Natural killer cell (primary cell): ENCODE data around the gene LCMT2. TPM values are rescaled to one million over a fixed set of nuclear protein-coding genes. Genes with fewer than 3 reads are reported as not detected.

Source experiments
- ATAC-seq, 3 donors: fragments of 150-1000 bp in 2 of 3; fragments of 200-7000 bp in 1 of 3; cut with Tn5 transposase; 1 replicate in 1 of 3; 2 replicates in 2 of 3; pipeline ENCODE4 v1.10.0; 2021; ENCODE audit warnings: mild to moderate bottlenecking in 2 of 3, moderate library complexity in 2 of 3
- DNase-seq, 2 donors: peaks; one replicate each; pipeline versions ENCODE4 v3.0.0 to v3.0.0-alpha.2; 2013 to 2021; ENCODE audit warnings: mixed read lengths in 1 of 2
- H3K27ac ChIP-seq: one replicate; pipeline ENCODE4 v1.5.1; 2013; ENCODE audit warnings: mild to moderate bottlenecking, low read length
- H3K27me3 ChIP-seq: one replicate; pipeline ENCODE4 v1.6.1; 2013; ENCODE audit warnings: low read length; ENCODE audit not compliant: control insufficient read depth, insufficient read depth
- H3K36me3 ChIP-seq: one replicate; pipeline ENCODE4 v1.6.1; 2013; ENCODE audit warnings: low read length; ENCODE audit not compliant: control insufficient read depth, insufficient read depth
- H3K4me1 ChIP-seq: one replicate; pipeline ENCODE4 v1.6.1; 2013; ENCODE audit warnings: low read length; ENCODE audit not compliant: control insufficient read depth, insufficient read depth
- H3K4me3 ChIP-seq: one replicate; pipeline ENCODE4 v1.5.1; 2013; ENCODE audit warnings: low read length
- H3K9me3 ChIP-seq: one replicate; pipeline ENCODE4 v1.6.1; 2013; ENCODE audit warnings: low read length; ENCODE audit not compliant: control insufficient read depth, insufficient read depth
- H3K27ac Mint-ChIP-seq, 2 donors: one replicate each; pipeline ENCODE4 v1.8.0; 2022; ENCODE audit warnings: mild to moderate bottlenecking in 2 of 2, mixed read lengths in 2 of 2, moderate library complexity in 1 of 2
- H3K27me3 Mint-ChIP-seq, 2 donors: one replicate each; pipeline ENCODE4 v1.8.0; 2022; ENCODE audit warnings: low read depth in 2 of 2, mixed read lengths in 2 of 2
- H3K36me3 Mint-ChIP-seq: one replicate; pipeline ENCODE4 v1.8.0; 2022; ENCODE audit warnings: mixed read lengths
- H3K4me1 Mint-ChIP-seq, 2 donors: one replicate each; pipeline ENCODE4 v1.8.0; 2022; ENCODE audit warnings: mixed read lengths in 2 of 2
- H3K4me3 Mint-ChIP-seq: one replicate; pipeline ENCODE4 v1.8.0; 2022; ENCODE audit warnings: mild to moderate bottlenecking, moderate library complexity, mixed read lengths
- H3K9me3 Mint-ChIP-seq, 2 donors: one replicate each; pipeline ENCODE4 v1.8.0; 2022; ENCODE audit warnings: mixed read lengths in 2 of 2
- WGBS: methylation state at CpG from one replicate; pipeline ENCODE4 v1.1.7; 2013; ENCODE audit warnings: missing lambda C conversion rate; ENCODE audit not compliant: insufficient coverage; 5-methylcytosine and 5-hydroxymethylcytosine counted together
- intact Hi-C: fragments of 100-400 bp; cut with micrococcal nuclease; formaldehyde crosslinking; loops from one replicate; pipeline ENCODE4 v1.14.2; 2022
- total RNA-seq, 4 donors: library from RNA; stranded (reverse); fragments of 120-200 nt in 1 of 4; gene quantifications; one replicate each; pipeline versions ENCODE4 v1.2.3 to v1.2.4, GENCODE V29; 2013 to 2022
- TF ChIP-seq, protein P1 (sequence below): fragments of 200-600 bp; IDR thresholded peaks from one replicate; pipeline ENCODE4 v1.8.0; 2022; ENCODE audit warnings: antibody characterized with exemption

LCMT2 gene
- total RNA-seq, 3 donors from 2014 or later (not counting 1 experiment from before 2014, with no cell fraction given): 8.0 to 12.6 (median 10.2) TPM

DNA sequence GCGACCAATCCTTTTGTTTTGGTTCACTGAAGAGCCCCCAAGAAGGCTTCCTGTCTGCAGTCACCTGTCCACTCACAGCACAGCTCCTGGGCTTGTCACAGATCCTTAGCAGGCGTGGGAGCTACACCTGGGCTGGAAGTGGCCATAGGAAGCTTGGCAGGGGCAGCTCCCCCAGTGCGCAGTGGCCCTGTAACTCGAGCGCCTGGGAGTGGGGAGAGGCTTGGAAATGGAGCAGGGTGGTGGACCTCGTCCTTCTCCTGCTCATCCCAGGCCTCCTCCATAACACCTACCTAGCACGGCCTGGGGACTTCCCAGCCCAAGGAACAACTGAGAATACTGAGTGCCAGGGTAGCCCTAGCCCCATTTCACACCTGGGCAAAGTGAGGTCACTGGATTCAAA is 44.3 kb downstream of the LCMT2 start:
- no peaks in the 10 kb centered on the region for H3K36me3 ChIP-seq
- H3K36me3 Mint-ChIP-seq: no peaks in the 10 kb centered on the region

DNA sequence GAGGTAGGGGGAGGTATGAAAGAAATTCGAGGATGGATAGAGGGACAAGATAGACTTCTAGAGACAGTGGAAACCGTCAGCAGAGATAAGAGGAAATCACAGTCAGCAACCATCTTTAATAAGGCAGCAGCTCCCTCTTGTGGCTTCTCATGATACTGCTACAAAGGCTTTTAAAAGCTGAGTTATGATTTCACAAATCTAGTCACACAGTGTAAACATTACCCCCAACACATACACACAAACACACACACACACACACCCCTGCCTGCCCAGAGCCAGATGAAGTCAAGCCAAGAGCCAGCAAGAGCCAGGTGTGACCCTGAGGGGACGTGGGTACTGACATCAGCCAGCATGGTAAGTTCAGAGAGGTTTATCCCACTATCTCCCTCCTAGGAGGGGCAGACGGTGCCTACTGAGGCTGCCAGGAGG is 44.8 kb downstream of the LCMT2 start:
- H3K36me3 Mint-ChIP-seq: no peaks in the 10 kb centered on the region
- H3K36me3 ChIP-seq: no peaks in the 10 kb centered on the region
- no peak overlapping the region for H3K27ac Mint-ChIP-seq
- H3K4me3 Mint-ChIP-seq: no peak overlapping the region
- H3K27me3 ChIP-seq: no peaks in the 10 kb centered on the region
- 17% methylated on average over 4 of the region's 4 CpGs for WGBS
- H3K4me1 Mint-ChIP-seq: peaks cover 6 to 7% of the 10 kb centered on the region in 2 donors
- peaks cover 7 to 20% of the 10 kb centered on the region in 2 donors for H3K27me3 Mint-ChIP-seq
- no peak overlapping the region for H3K4me3 ChIP-seq
- H3K27ac ChIP-seq: no peak overlapping the region
- no peaks in the 10 kb centered on the region for H3K4me1 ChIP-seq
- TF ChIP-seq, protein P1, sequence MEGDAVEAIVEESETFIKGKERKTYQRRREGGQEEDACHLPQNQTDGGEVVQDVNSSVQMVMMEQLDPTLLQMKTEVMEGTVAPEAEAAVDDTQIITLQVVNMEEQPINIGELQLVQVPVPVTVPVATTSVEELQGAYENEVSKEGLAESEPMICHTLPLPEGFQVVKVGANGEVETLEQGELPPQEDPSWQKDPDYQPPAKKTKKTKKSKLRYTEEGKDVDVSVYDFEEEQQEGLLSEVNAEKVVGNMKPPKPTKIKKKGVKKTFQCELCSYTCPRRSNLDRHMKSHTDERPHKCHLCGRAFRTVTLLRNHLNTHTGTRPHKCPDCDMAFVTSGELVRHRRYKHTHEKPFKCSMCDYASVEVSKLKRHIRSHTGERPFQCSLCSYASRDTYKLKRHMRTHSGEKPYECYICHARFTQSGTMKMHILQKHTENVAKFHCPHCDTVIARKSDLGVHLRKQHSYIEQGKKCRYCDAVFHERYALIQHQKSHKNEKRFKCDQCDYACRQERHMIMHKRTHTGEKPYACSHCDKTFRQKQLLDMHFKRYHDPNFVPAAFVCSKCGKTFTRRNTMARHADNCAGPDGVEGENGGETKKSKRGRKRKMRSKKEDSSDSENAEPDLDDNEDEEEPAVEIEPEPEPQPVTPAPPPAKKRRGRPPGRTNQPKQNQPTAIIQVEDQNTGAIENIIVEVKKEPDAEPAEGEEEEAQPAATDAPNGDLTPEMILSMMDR: peak; percentile 74
- H3K9me3 Mint-ChIP-seq: no peaks in the 10 kb centered on the region
- no peaks in the 10 kb centered on the region for H3K9me3 ChIP-seq
- intact Hi-C loops: loop anchor here (1.0 kb wide), 2 partner anchors 60 to 98 kb away; no protein-coding TSS in a partner anchor
- peak in 1 of 2 donors; percentile 81 for DNase-seq
- ATAC-seq: peak; percentile 78 to 86 (median 85)

More for the DNA sequence above, 44.3 kb downstream of the LCMT2 start:
- no peak overlapping the region for H3K27ac Mint-ChIP-seq
- no peak for ATAC-seq
- intact Hi-C loops: no loop called here
- no peaks in the 10 kb centered on the region for H3K9me3 Mint-ChIP-seq
- no peak overlapping the region for H3K4me3 ChIP-seq
- no peaks in the 10 kb centered on the region for H3K27me3 ChIP-seq
- peaks cover 7 to 25% of the 10 kb centered on the region in 2 donors for H3K27me3 Mint-ChIP-seq
- H3K9me3 ChIP-seq: no peaks in the 10 kb centered on the region
- no peak overlapping the region for H3K4me3 Mint-ChIP-seq
- peaks cover 6 to 7% of the 10 kb centered on the region in 2 donors for H3K4me1 Mint-ChIP-seq
- H3K4me1 ChIP-seq: no peaks in the 10 kb centered on the region
- WGBS: 72% methylated on average over 5 of the region's 7 CpGs
- H3K27ac ChIP-seq: no peak overlapping the region
- TF ChIP-seq, protein P1: no peak
- DNase-seq: no peak

- Mint-ChIP-seq H3K36me3 (no peaks in the 10 kb centered on the region), H3K4me1 (peaks cover 6 to 7% of the 10 kb centered on the region in 2 donors), H3K27me3 (peaks cover 7 to 19% of the 10 kb centered on the region in 2 donors), H3K9me3 (no peaks in the 10 kb centered on the region), H3K27ac (no peak overlapping the region), H3K4me3 (no peak overlapping the region)
- no peaks in the 10 kb centered on the region for H3K9me3 ChIP-seq
- no peak for ATAC-seq
- no peaks in the 10 kb centered on the region for H3K36me3 ChIP-seq
- H3K27me3 ChIP-seq: no peaks in the 10 kb centered on the region
- no peak overlapping the region for H3K4me3 ChIP-seq
- no peak overlapping the region for H3K27ac ChIP-seq
- WGBS: 71% methylated on average over 1 of the region's 1 CpG
- no peaks in the 10 kb centered on the region for H3K4me1 ChIP-seq
- no peak for DNase-seq
- intact Hi-C loops: no loop called here
- TF ChIP-seq, protein P1: no peak
These were observed 46.8 kb downstream of the LCMT2 start for GRCh38 chr15:43283526-43283925.
